Stimulated activated CD4-positive, alpha-beta T cell treated with anti-CD3 and anti-CD28 coated beads, Interleukin-1b, Interleukin-23, amount 100 ng/mL, for 4 hours (primary cell): ENCODE data around the gene PEG3.

ENCODE experiments used
- DNase-seq, 2 donors: peaks; one replicate each; pipeline ENCODE4 v3.0.0-alpha.2; 2020; ENCODE audit warnings: low read depth in 2 of 2

PEG3 gene

DNA sequence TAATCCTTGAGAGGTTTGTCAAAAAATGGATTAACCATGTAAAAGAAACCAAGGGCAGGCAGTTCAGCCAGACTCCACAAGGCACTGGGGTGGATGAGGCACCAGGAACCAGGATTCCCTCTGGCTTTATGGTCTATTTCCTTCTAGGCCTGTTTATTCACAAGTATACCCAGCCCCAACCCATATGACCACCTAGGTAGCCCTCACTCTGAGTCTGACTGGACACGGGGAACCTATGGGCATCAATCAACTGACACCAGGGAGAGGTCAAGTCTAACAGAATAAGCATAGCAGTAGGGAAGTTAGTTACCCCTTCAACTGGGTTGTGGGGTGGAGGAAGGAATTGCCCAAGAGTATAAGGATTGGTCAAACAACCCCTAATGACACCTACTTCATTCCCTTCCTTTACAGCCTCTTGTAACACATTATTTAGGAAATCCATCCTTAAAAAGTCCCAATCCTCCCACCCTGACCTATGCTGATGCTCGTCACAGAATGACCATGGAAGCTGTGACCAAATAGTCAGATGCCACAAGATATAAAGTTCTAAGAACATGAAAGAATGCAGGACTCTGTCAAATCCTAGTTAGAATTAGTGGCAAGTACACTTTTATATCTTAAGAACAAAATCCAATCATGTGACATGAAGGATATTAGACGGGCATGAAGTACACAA, 31.7 kb downstream of the PEG3 start:
- DNase-seq = no peak

DNA sequence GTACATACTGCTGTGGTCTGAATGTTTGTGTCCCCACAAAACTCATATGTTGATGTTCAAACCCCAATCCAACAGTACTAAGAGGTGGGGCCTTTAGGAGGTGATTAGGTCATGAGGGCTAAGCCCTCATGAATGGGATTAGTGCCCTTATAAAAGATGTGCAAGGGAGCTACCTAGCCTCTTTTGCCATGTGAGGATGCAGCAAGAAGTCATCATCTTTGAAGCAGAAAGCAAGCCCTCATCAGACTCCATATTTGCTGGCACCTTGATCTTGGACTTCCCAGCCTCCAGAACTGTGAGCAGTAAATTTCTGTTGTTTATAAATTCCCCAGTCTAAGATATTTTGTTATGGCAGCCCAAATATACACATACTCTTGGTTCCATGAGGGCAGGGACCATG, 33.9 kb downstream of the PEG3 start:
- DNase-seq = no peak
